Fibroblast of gingiva (primary cell): ENCODE data around the gene LAGE3.
"Not testable (repeated sequence)": the region's sequence is repeated elsewhere in the genome, so short reads cannot be mapped to it uniquely, and the experiment has no call there.

Experiments
- DNase-seq: peaks from one replicate; pipeline ENCODE4 v3.0.0-alpha.2; 2011; ENCODE audit warnings: low read depth

Gene LAGE3

DNA sequence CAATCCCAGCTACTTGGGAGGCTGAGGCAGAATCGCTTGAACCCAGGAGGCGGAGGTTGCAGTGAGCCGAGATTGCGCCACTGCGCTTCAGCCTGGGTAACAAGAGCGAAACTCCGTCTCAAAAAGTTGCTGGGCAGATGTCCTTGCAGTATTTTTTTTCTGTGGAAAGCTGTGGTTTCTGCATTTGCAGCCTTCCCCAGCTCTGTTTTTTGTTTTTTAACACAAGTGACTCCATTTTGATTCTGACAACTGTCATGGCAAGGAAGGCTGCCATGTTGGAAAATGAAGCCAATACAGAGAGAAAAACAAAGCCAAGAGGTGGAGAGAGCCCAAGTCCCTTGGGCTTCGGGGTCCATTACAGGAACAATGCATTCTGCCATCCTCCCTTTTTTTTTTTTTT lies 23.0 kb upstream of the LAGE3 start:
- no peak for DNase-seq

DNA sequence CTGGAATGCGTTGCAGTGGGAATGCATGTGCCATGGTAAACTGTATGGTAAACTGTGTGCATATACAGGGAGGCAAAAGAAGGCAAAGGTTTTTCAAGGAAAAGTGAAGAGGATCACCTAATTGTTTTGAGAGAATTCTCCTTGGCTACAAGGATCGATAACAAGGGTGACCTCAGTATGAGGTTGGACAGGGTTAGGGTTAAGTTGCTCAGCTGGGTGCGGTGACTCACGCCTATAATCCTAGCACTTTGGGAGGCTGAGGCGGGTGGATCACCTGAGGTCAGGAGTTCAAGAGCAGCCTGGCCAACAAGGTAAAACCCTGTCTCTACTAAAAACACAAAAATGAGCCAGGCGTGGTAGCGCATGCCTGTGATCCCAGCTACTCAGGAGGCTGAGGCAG lies 22.3 kb upstream of the LAGE3 start:
- DNase-seq, result not testable (repeated sequence)

DNA sequence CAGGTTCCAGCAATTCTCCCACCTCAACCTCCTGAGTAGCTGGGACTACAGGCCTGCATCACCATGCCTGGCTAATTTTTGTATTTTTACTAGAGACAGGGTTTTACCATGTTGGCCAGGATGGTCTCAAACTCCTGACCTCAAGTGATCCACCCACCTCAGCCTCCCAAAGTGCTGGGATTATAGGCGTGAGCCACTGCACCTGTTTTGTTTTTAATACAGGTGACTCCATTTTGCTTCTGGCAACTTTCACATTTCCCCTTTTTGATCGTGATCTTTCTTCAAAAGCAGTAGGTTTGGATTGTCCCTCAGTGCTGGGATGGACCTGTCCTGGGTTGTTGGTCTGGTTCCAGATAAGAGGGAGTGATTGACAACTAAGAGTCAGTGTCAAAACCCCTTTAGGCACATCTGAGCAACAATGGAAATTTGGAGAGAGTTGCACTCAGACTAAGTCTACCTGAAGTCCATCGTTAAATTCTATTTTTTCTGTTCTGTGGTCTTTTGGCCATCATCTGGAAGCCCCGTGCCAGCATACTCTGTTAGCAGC lies 17.6 kb upstream of the LAGE3 start:
- not testable (repeated sequence) for DNase-seq

DNA sequence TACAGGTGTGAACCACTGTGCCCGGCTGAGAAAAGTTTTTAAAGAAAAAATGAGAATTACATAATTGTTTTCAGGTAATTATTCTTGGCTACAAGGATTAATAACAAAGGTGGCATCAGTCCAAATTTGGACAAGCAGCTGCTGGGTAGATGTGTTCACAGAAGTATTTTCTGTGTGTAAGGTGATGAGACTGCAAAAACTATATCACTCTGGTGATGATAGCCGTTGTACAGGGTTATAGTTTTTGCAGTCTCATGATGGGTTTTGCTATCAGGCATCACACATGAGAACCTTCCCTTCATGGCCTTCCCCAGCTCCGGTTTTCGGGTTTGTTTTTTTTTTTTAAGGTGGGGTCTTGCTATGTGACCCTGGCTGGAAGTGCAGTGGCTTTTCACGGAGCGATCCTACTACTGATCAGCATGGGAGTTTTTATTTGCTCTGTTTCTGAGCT lies 16.4 kb upstream of the LAGE3 start:
- DNase-seq, result no peak

DNA sequence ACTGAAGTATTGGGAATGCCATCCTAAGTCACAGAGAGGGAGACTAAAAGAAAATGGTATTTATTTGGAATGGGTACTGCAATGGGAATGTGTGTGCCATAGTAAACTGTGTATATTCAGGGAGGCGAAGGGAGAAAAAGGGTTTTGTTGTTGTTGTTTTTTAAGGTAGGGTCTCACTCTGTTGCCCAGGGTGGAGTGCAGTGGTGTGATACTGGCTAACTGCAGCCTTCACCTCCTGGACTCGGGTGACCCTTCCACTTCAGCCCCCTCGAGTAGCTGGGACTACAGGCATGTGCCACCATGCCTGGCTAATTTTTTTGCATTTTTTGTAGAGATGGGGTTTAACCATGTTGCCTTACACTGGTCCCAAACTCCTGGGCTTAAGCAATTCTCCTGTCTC lies 15.6 kb upstream of the LAGE3 start:
- no peak for DNase-seq

DNA sequence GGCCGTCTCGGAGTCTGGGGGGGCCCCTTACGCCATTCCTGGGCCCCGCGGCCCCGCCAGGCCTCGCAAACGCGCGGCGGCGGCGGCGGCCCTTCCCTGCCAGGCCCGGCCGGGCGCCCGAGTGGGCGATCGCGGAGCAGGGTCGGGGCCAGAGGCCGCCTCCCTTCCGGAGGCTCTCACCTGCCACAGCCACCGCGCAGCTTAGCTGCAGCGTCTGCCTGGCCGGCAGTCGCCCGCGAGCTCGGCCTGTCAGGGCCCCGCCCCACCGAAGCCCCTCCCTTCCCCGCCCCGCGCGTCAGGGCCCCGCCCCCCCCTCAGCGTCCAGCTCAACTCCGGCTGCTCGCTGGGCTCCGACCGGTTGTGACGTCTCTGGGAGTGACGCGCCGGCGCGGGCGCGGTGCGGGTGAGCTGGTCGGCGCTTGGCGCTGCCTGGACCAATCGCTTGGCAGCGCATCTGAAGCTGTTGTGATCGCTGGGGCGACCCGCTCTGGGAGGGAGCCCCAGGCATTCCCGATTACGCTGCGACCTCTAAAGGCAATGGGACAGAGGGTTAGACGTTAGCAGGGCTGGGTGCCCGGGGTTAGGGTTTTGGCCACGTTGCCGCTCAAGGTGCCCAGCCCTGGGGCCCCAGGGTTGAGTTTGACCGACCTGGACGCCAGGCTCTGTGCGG lies 11.5 kb upstream of the LAGE3 start, which contains the start of gene SLC10A3:
TSS of gene SLC10A3 (minus strand) at position 216 of the 670 bp plus-strand sequence. CDS start 1,689 bp downstream, outside the sequence.
- peak; percentile 93 for DNase-seq

DNA sequence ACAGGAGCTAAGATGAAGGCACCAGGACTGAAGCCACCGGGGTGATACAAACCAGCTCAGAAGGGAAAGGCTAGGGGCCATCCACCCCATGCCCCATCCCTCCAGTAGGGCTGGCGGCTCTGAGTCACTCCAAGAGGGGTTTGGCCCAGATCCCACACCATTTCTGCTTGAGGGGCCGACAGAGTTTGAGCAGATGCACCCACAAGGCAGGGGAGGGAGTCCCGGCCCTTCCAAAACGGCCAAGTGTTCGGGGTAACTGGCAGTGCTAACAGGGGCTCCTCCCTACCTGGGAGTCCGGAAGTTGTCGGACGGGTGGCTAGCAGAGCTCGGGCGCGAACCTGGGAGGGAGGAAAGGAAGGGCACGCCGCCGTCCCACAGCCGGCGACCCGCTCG lies 10.9 kb upstream of the LAGE3 start:
- DNase-seq, result peak; percentile 27

DNA sequence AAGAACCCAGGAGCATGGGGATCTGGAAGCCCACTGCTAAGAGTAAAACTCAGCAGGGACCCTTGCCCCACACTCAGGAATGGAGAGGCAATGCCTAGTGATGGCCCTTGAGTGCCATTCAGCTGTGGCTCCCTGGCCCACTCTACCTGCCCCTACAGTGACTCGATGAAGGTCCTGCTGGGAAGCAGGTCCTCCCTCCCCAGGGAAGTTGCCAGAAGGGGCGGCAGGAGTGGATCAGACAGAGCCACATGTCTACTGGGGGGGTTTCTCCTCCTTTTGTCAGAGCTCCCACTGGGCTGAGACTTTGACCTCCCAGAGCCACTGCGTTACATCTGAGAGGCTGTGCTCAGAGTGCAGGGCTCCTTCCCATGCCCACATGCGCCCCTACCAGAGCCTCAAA lies 10.1 kb upstream of the LAGE3 start:
- DNase-seq, result no peak

DNA sequence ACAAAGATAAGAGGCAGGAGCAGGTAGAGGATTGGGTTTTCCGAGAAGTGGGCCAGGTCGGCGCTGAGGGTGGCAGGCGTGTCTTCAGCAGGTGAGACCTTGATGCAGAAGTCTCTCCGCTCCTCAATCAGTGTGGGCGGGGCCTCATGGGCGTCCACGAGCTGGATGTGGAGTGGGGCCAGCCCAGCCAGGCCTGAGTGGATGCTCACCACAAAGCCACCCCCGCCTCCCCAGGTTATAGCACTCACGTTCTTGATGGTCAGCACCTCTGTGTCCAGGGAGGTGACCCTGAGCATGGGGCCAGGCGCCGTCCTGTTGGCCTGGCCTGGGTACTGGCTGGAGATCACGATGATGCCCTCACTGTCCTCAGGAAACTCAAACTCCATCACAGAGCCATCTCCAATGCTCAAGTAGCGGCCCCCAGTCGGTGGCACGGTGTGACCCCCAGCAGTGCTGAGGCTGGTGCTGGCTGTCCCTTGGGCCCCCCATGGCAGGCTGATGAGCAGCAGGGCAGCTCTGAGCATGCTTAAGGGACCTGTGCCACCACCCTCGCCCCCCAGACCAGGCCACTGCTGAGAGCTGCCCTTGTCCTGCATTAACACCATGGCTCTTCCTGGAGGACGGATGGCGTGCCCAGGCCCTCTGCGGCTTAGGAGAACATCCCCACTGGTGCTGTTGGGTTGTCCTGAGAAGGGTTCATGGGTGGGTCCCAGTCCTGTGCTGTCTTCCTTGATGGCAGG lies 9.4 kb upstream of the LAGE3 start:
- no peak for DNase-seq

DNA sequence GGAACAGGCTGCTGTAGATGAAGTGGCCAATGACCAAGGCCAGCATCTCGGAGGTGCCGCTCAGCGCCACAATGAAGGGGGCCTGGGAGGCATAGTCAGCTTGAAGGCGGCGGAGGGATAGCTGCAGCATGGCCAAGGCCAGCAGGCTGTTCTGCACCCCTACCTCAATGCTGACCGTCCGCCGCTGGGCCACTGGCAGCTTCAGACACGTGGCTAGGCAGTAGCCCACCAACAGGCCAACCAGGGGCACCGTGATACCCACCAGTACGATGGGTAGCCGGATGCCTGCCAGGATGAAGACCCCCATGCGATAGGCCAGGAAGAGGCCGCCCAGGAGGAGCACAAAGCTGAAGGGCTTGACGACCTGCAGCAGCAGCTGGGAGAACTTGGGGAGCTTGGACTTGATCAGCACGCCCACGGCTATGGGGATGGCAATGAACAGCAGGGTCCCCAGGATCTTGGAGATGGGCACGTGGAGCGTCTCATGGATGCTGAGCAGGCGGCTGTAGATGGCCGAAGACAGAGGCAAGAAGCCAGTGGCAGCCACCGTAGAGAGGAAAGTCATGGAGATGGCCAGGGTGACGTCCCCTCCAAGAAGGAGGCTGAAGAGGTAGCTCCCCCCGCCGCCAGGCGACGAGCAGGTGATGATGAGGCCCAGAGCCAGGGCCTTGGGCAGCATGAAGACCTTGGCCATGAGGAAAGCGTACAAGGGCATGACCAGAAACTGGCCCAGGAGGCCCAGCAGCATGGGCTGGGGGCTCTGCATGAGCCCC lies 8.6 kb upstream of the LAGE3 start:
- DNase-seq, result no peak

DNA sequence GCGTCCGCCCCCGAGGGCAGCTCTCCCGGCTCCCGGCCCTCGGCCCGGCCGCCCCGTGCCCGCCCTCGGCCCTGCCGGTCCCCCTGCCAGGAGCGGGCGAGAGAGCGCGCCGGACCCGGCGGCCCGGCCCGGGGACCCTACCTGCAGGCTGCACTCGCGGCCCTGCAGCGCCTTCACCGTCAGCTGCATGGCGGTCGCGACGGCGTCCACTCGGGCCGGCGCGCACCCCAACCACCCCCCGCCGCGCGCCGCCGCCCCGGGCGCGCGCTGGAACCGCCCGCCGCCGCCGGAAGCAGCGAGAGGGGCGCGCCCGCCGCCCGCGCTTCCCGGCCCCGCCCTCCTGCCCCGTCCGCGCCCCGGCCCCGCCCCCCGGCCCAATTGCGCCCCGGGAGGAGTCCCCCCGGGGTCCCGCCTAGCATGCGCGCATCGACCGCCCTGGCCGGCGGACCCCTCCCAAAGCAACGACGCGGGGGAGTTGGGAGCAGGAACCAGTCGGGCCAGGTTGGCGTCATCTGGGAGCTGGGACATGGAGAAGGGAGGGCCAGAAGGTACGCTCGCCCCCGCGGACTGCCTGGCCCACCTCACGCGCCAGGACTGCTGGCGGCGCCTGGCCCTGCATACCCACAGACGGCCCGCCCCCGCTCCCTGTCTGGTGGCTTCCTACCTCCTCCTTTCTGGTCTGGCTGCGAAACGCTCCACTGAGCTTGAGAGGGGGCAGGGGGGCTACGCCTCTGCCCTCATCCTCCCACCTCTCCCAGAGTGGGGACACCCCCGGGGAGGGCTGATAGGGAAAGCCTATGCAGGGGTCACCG lies 7.5 kb upstream of the LAGE3 start, which contains the start of gene UBL4A:
TSS of gene UBL4A (minus strand) at position 220 of the 812 bp plus-strand sequence. CDS start at position 189, 31 bp downstream.
- DNase-seq, result peak; percentile 9

DNA sequence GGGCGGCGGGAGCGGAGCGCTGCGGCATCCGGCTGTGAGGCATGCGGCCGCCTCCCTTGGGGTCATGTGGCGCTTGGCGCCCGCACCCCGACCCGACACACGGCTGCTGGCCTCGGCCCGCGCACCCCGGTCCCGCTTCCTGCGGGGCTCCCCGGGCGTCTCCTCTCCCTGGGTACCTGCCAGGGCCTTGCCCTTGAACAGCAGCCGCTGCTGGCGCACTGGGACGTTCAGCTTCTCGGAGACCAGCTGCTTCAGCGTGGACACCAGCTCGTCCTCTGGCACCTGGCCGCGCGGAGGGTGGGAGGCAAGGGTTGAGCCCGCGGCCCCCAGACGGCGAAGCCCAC lies 6.9 kb upstream of the LAGE3 start:
- DNase-seq, result peak; percentile 6

DNA sequence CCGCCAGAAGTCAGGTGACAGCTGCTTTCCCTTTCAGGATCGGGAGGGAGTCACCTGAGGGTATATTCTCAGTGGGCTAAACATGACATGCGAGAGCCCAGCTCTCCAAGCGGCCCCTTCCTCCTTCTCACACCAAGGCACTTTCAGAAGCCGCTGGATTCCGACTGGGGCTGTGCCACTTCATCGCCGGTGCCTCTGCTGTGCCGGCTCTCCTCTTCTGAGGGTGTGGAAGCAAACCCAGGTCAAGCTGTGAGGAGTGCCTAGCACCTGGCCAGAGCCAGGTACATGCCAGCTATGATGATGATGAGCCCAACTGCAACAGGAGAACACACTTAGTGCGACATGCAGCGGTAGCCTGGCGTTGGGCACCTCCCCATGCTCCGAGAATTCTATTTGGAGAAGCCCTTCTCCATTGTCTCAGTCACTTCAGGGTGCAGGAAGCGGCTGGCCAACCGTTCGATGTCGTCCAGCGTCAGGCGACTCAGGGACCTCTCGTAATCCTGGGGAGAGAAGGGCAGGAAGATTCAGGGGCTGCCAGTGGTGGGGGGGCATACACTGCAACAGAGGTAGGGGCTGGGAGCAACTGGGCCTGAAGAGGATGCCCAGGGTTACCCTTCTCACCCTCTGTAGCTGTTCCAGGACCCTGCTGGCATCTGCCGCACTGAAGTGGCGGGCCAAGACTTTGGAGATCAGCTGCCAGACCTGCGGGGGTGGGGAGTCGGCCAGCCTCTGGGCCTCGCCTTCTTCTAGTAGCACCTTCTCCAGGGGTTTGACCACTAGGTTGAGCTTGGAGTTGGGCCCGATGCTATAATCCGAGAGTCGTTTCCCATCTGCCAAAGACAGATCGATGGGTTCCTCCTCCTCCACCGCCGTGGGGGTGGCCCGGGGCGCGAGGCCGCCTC lies 6.3 kb upstream of the LAGE3 start:
- DNase-seq, result no peak

DNA sequence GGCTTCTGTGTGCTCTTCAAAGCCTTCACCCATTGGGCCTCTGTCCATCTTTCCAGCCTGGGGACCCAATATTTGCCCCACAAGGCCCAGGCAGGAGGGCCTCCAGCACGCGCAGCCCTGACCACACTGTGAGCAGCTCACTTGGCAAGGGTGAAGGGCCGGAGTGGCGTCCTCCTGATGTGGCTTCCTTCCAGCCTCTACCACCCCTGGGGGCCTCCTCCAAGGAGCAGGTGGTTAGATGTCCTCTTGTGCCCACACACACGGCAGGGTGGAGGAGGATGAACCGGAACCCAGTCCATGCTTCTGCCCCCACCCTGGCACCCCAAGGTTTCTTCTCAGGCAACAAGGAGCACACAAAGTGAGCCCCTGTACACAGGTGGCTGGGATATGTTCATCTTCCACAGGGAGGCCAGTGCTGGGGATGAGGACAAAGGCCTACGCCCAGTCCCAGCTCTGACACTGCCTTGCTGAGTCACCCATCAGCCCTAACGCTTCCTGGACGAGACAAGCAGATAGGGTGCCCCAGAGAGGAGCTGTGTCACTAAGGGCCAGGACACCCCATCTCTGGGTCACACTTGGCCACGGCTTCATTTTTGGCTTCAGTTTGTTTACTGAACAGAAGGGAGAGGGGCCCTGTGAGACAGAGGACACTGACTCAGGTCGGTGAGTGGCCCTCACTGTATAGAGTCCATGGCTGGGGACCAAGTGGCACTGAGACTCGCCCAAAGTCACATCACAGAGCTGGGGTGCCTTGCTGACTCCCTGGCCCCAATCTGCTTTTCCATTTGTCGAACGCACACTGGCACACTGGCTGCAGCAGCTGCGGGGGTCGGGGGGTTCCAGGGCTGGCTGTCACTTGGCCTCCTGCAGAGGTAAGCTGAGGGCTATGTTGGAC lies 5.4 kb upstream of the LAGE3 start:
- no peak for DNase-seq

DNA sequence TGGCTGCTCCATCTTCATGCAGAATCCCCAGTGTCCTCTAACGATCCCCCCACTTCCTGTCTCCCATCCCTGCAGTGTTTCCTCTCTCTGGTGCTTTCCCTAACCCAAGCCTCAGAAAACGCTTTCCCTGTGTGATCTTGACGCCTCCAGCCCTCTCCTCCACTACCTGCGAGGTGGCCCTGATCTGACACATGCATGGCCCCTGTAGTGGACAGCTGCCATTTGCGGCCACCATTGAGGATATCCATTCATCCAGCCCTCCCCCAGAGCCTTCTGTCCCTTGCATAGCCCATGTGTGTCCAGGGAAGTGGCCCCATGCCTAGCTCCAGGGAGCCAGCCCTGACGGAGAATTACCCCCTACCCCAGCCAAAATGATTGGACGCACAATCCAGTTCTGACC lies 4.2 kb upstream of the LAGE3 start:
- no peak for DNase-seq

DNA sequence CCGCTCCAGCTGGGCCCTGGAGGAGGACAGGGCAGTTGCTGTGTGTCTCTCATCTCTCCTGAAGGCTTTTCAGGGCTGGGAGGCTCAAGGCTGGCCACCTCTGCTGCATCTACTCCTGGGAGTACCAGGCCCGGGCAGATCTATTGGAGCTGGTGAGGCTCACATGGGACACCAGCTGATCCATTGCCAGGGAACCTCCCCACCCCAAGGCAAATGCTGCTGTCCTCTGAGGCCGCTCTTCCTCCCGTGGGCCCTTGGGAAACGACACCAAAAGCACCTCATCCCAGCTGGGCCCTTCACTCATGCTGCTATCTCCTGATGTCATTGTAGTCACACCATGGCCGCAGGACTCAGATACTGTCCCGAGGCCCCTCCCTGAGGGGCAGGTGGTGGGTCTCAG lies 3.7 kb upstream of the LAGE3 start:
- DNase-seq, result no peak

DNA sequence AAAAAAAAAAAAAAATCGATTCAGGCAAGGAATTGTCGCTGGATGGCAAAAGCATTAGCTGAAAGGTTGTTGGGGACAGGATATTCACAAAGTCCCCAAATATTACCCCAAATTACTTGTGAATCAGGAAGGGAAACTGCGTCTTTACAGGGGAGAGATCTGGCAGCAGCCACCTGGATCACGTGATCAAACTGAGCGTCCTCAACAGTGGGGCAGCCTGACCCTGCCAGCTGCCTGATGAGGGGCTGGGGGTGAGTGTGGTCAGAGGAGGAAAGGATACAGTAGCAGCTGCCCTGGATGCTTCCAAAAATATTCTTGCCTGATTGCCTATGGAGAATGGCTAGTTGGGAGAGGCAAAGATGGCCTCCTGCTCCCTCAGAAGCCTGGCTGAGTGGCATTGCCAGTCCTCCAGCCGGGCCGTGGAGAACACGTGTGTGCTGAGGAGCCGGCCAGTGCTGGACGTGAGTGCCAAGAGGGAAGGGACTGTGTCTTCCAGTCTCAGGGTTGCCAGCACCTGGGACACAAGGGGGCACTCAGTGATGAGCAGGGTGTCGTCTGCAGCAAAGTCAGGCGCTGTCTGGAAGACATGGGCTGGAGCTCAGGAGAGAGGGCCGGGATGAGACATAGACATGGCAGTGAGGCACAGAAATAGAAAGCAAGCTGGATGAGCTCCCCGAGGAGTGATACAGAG lies 3.0 kb upstream of the LAGE3 start:
- DNase-seq, result no peak

DNA sequence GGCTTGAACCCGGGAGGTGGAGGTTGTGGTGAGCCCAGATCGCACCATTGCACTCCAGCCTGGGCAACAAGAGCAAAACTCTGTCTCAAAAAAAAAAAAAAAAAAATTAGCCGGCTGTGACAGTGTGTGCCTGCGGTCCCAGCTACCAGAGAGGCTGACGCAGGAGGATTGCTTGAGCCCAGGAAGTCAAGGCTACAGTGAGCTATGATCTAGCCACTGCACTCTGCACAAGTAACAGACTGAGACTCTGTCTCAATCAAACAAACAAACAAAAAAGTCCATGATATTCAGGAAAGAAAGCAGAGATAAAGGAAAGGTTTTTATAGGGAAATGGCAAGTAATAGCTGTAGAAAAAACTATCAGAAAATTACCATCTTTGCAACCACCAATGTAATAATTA lies 2.1 kb upstream of the LAGE3 start:
- DNase-seq, result no peak

DNA sequence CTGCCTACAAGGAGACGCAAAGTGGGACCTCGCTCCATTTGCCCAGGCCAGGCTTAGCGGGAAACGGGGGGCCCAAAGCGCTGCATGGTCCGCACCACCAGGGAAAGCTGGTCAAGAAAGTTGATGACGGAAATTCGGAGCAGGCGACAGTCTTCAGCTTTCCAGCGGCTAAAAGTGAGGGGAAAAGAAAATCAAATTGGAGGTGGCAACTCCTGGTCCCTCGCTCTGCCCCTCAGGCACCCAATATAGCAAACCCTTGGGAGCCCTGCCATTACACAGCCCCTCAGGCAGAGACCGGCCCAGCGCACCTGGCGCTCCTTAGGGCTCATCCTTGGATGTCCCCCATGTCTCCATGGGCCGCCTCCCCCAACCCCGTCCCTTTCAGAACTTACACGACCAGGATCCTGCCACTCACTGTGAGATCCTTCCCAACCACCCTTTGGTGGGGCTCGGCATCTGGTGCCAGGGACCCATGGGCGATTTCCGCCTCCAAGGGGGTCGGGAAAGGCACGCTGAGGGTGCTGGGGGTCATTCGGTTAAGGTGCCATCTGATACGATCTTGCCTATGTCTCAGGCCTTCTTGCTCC lies 1.1 kb downstream of the LAGE3 start:
- no peak for DNase-seq
